GM13977 (cell line): ENCODE measurements around the gene AUTS2.
A peak's percentile ranks its signal among the peaks of the same experiment; 100 is the strongest.

Experiments used
- DNase-seq: peaks from one replicate; pipeline ENCODE4 v3.0.0; 2012; ENCODE audit warnings: low spot score
- in situ Hi-C: fragments of 300-500 bp; cut with MboI; formaldehyde crosslinking; loops from one replicate; pipeline ENCODE4 v1.12.0; 2022; ENCODE audit warnings: low sequenced_read_pairs, low pct_unique_long_range_greater_than_20kb, mixed read lengths, inconsistent platforms; ENCODE audit not compliant: unreplicated experiment
- TF ChIP-seq, protein P1 (sequence below): IDR thresholded peaks from 2 replicates; pipeline ENCODE4 v1.5.1; 2012; ENCODE audit warnings: mild to moderate bottlenecking, control low read depth; ENCODE audit not compliant: insufficient read depth; ENCODE audit errors: extremely low read depth, missing control alignments

The AUTS2 gene

DNA sequence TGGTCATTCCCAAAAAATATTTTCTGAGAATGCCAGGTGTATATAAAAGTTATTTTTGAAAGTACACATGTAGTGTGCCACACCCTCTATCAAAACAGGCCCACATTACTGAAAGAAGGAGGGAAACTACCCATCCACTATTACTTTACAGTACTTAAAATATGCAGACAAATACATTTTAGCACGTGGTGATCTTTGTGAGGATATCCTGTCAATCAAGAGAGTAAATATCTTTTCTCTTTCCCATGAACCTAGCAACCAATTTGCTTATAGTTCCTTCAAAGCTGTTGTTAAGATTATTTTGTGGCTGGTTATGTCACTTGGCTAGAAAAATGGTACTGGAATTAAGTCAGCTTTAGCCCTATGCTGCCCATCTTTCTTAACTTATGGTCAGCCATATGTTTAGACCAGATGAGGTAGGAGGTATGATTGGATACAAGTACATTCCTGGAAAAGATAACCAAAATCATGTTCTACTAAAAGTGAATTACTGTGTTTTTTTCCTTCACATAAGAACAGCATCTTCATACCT is 70.1 kb downstream of the AUTS2 start:
- DNase-seq, result no peak
- TF ChIP-seq, protein P1, sequence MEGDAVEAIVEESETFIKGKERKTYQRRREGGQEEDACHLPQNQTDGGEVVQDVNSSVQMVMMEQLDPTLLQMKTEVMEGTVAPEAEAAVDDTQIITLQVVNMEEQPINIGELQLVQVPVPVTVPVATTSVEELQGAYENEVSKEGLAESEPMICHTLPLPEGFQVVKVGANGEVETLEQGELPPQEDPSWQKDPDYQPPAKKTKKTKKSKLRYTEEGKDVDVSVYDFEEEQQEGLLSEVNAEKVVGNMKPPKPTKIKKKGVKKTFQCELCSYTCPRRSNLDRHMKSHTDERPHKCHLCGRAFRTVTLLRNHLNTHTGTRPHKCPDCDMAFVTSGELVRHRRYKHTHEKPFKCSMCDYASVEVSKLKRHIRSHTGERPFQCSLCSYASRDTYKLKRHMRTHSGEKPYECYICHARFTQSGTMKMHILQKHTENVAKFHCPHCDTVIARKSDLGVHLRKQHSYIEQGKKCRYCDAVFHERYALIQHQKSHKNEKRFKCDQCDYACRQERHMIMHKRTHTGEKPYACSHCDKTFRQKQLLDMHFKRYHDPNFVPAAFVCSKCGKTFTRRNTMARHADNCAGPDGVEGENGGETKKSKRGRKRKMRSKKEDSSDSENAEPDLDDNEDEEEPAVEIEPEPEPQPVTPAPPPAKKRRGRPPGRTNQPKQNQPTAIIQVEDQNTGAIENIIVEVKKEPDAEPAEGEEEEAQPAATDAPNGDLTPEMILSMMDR, result no peak
- in situ Hi-C loops, result no loop called here

DNA sequence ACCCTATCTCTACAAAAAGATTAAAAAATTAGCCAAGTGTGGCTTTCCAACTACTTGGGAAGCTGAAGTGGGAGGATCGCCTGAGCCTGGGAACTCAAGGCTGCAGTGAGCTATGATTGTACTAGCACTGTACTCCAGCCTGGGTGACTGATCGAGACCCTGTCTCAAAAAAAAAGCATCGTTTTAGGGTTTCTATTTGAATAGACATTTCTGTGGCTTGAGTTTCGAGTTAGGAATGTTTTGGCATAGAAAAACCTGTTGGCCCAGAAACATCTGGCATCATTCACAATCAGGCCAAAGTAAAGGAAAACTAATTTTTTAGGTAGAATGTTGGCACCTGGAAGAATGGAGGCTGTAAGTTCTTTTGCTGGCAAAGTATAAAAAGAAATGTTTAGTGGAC is 72.4 kb downstream of the AUTS2 start:
- TF ChIP-seq, protein P1, result no peak
- in situ Hi-C loops, result no loop called here
- DNase-seq, result no peak

DNA sequence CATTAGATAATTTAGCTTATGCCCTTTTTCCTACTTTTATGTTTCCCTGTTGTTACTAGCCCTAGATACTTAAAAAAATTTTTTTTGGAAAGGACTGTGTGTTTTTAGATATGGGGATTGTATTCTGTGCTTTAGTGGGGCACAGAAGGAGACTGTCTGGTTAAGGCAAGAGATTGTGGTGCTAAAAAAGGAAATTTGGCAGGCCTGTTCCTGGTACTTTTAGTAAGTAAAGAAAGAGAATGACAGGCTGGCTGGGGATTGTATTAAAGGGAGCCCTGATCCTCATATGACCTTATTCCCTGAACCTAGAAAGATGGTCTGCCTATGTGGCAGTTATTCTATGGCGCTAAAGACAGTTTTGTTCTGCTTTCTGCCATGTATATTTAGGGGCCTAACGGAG is 74.8 kb downstream of the AUTS2 start:
- no peak for DNase-seq
- TF ChIP-seq, protein P1, result no peak
- in situ Hi-C loops, result no loop called here

DNA sequence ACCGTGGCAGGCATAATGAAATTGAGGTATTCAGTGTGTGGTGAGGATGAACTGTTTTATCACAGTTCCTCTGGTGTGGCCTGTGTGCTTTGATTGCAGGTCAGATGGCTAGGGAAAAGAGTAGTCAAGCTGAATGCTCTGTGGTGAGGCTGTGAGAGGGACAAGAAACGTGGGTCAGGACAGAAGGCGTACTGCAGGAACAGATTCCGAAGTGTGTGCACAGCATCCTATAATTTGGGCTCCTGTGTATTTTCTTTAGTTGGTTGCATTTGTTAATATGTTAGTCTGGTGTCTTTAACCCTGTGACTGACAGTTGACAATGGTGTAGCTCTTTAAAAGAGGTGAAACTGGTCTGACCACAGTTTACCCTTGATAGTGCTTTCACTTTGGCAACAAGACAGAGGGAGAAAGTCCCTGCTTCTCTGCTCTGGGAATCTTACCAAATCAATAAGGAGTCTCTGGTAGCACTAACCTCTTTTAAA is 76.5 kb downstream of the AUTS2 start:
- in situ Hi-C loops, result no loop called here
- TF ChIP-seq, protein P1, result no peak
- no peak for DNase-seq

DNA sequence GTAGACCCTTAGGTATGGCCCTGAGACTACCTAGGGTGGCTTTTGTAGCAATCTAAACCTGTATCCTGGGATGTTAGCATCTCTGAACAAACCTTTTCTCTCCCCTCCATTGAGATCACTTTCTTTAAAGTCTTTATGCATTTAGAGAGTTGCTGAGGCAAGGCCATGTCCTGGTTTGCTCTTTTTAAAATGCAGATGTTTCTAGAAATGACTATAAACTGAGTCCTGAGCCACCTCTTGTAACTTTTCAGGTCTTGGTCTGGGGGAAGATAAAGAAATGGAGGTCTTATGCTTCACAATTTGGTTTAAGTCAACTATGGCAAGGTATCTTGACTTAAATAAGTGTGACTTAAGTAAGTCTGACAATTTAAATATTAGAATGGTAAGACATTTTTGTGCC is 78.0 kb downstream of the AUTS2 start:
- DNase-seq, result no peak
- in situ Hi-C loops, result no loop called here
- TF ChIP-seq, protein P1, result no peak

DNA sequence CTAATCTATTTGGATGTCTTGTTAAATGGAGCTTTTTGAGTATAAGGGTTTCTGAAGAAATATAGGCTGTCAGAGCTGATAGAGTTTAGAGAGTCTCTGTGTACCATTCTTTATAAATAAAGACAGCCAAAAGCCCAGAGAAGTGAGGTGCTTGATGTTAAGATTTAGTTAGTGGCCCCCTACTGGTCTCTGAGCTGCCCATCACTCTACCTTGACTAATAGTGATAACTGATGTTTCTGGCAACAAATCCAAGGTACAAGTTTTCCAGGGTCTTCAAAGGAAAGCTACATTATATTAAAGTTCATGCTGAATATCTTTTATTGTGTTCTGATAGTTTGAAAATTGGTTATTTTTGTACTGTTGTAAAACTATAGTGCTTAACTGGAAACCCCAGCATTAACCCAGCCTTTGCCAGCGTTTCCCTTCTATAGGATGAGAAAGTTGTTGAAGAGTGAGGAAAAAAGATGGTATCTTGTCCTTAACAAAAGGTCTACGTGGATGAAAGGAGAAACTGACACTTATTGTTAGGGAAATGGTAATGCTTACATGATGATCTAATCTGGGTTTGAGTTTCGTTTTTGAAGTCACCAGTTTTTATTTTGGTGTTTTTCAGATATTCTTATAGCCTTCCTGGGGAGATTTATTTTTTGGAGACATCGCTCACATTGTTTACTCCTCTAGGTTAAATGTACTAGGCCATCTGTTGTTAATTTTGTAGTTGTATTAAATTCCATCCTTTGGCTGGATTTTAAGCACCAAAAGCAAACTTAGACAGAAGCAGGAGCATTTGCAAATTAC is 79.0 kb downstream of the AUTS2 start:
- in situ Hi-C loops, result no loop called here
- TF ChIP-seq, protein P1, result peak; percentile 54
- DNase-seq, result no peak
